Measurements from ENCODE around the gene MSI2. TPM values are rescaled to one million over a fixed set of nuclear protein-coding genes. Genes with fewer than 3 reads are reported as not detected.

The MSI2 gene
- total RNA-seq, 6 experiments from 2014 or later, result 12.0 to 22.6 (median 19.4) TPM

- Histone ChIP-seq H3K4me3 (no peak overlapping the region), H3K4me1 (peaks cover 0 to under 1% (median 0%) of the 10 kb centered on the region in 4 donors), H3K27ac (no peak overlapping the region), H3K27me3 (no peaks in the 10 kb centered on the region), H3K36me3 (no peaks in the 10 kb centered on the region), H3K9me3 (no peaks in the 10 kb centered on the region)
- 71% methylated on average over 2 of the region's 4 CpGs for WGBS (ENCODE audit: insufficient coverage, low coverage, low lambda C conversion rate, missing lambda C conversion rate)
- DNase-seq (no peak), ATAC-seq (no peak)
- intact Hi-C loops (cut with DNase I), result no loop called here
- no peak for TF ChIP-seq CTCF (IDR thresholded peaks at IDR 0.05)
- no peak for TF ChIP-seq POLR2A (IDR thresholded peaks at IDR 0.05)
Measured at GRCh38 chr17:57502022-57502421, 245.7 kb downstream of the MSI2 start.

- no peaks in the 10 kb centered on the region for H3K36me3 ChIP-seq
- ATAC-seq (no peak), DNase-seq (no peak)
- no peaks in the 10 kb centered on the region for H3K27me3 ChIP-seq
- TF ChIP-seq CTCF (IDR thresholded peaks at IDR 0.05), result no peak
- TF ChIP-seq POLR2A (IDR thresholded peaks at IDR 0.05), result no peak
- H3K4me3 ChIP-seq, result no peak overlapping the region
- 94% methylated on average over 2 of the region's 2 CpGs for WGBS (ENCODE audit: insufficient coverage, low coverage, low lambda C conversion rate, missing lambda C conversion rate)
- H3K27ac ChIP-seq, result no peak overlapping the region
- no peaks in the 10 kb centered on the region for H3K9me3 ChIP-seq
- no peaks in the 10 kb centered on the region for H3K4me1 ChIP-seq
- intact Hi-C loops (cut with DNase I), result no loop called here
Measured at GRCh38 chr17:57502811-57503241, 246.5 kb downstream of the MSI2 start.

GRCh38 chr17:57504208-57504607 is 247.9 kb downstream of the MSI2 start:
- no peaks in the 10 kb centered on the region for H3K9me3 ChIP-seq
- no peak overlapping the region for H3K27ac ChIP-seq
- no peak for DNase-seq
- H3K4me3 ChIP-seq, result no peak overlapping the region
- TF ChIP-seq POLR2A (IDR thresholded peaks at IDR 0.05) (no peak), CTCF (IDR thresholded peaks at IDR 0.05) (no peak)
- ATAC-seq, result no peak
- no peaks in the 10 kb centered on the region for H3K4me1 ChIP-seq
- no peaks in the 10 kb centered on the region for H3K36me3 ChIP-seq
- H3K27me3 ChIP-seq, result no peaks in the 10 kb centered on the region
- WGBS (ENCODE audit: insufficient coverage, low coverage, low lambda C conversion rate, missing lambda C conversion rate), result 92% methylated on average over 8 of the region's 8 CpGs
- intact Hi-C loops (cut with DNase I), result no loop called here

- Histone ChIP-seq H3K27me3 (no peaks in the 10 kb centered on the region), H3K4me3 (no peak overlapping the region), H3K9me3 (no peaks in the 10 kb centered on the region), H3K27ac (no peak overlapping the region), H3K4me1 (no peaks in the 10 kb centered on the region), H3K36me3 (no peaks in the 10 kb centered on the region)
- no peak for DNase-seq
- no peak for ATAC-seq
- intact Hi-C loops (cut with DNase I), result no loop called here
- TF ChIP-seq CTCF (IDR thresholded peaks at IDR 0.05) (no peak), POLR2A (IDR thresholded peaks at IDR 0.05) (no peak)
- 75% methylated on average over 16 of the region's 21 CpGs for WGBS (ENCODE audit: insufficient coverage, low coverage, low lambda C conversion rate, missing lambda C conversion rate)
Measured at GRCh38 chr17:57505841-57506773, 249.8 kb downstream of the MSI2 start.

Data from right lobe of liver (tissue), 6 donors.